Liver (tissue), 9 donors: ENCODE data around the gene PAN2. TPM values are rescaled to one million over a fixed set of nuclear protein-coding genes. Genes with fewer than 3 reads are reported as not detected.
"Not testable (repeated sequence)": the region's sequence is repeated elsewhere in the genome, so short reads cannot be mapped to it uniquely, and the experiment has no call there.

Experiments used
- DNase-seq: peaks from one replicate; pipeline ENCODE4 v3.0.0-alpha.2; 2017; ENCODE audit warnings: low spot score
- H3K27ac ChIP-seq, 2 donors: one replicate each; pipeline ENCODE4 v1.7.0; 2013; ENCODE audit warnings: inconsistent platforms in 2 of 2, low read length in 2 of 2, control low read depth in 1 of 2, low read depth in 1 of 2, mild to moderate bottlenecking in 1 of 2
- H3K27me3 ChIP-seq, 4 donors: one replicate each; pipeline versions ENCODE4 v1.6.1 to v1.7.0; 2013; ENCODE audit warnings: low read length in 3 of 4, inconsistent platforms in 1 of 4, mild to moderate bottlenecking in 1 of 4, moderate library complexity in 1 of 4; ENCODE audit not compliant: control insufficient read depth in 4 of 4, insufficient read depth in 4 of 4
- H3K36me3 ChIP-seq, 4 donors: one replicate each; pipeline versions ENCODE4 v1.6.1 to v1.7.0; 2013; ENCODE audit warnings: low read length in 3 of 4, mild to moderate bottlenecking in 3 of 4, low read depth in 1 of 4, moderate library complexity in 1 of 4; ENCODE audit not compliant: control insufficient read depth in 4 of 4, insufficient read depth in 3 of 4
- H3K4me1 ChIP-seq, 4 donors: one replicate each; pipeline versions ENCODE4 v1.6.1 to v1.7.0; 2013; ENCODE audit warnings: low read length in 3 of 4, mild to moderate bottlenecking in 3 of 4, moderate library complexity in 1 of 4; ENCODE audit not compliant: control insufficient read depth in 4 of 4, insufficient read depth in 4 of 4
- H3K4me3 ChIP-seq, 3 donors: one replicate each; pipeline versions ENCODE4 v1.6.1 to v1.7.0; 2013; ENCODE audit warnings: low read length in 3 of 3, control low read depth in 1 of 3, low read depth in 1 of 3, mild to moderate bottlenecking in 1 of 3
- H3K9ac ChIP-seq, 2 donors: one replicate each; pipeline ENCODE4 v1.7.0; 2013; ENCODE audit warnings: low read length in 2 of 2, mild to moderate bottlenecking in 2 of 2, moderate library complexity in 2 of 2, control low read depth in 1 of 2, low read depth in 1 of 2
- H3K9me3 ChIP-seq, 4 donors: one replicate each; pipeline versions ENCODE4 v1.6.1 to v1.7.0; 2013; ENCODE audit warnings: low read length in 3 of 4; ENCODE audit not compliant: control insufficient read depth in 4 of 4
- EGR1 ChIP-seq, 2 donors: IDR thresholded peaks; 2 replicates each; pipeline ENCODE4 v1.6.1; 2016 to 2018; ENCODE audit warnings: antibody characterized with exemption in 2 of 2, low read depth in 2 of 2
- FOXA1 ChIP-seq: IDR thresholded peaks from 2 replicates; pipeline ENCODE4 v1.6.1; 2016; ENCODE audit warnings: antibody characterized with exemption
- GABPA ChIP-seq, 2 donors: IDR thresholded peaks in 1 of 2; conservative IDR thresholded peaks in 1 of 2; 2 replicates each; pipeline ENCODE4 v1.6.1; 2016; ENCODE audit warnings: antibody characterized with exemption in 2 of 2, mild to moderate bottlenecking in 1 of 2, moderate library complexity in 1 of 2
- HNF4A ChIP-seq, 2 donors: conservative IDR thresholded peaks; 2 replicates each; pipeline ENCODE4 v1.6.1; 2016; ENCODE audit warnings: antibody characterized with exemption in 2 of 2, mild to moderate bottlenecking in 2 of 2
- RAD21 ChIP-seq, 2 donors: IDR thresholded peaks; 2 replicates each; pipeline ENCODE4 v1.6.1; 2016; ENCODE audit warnings: antibody characterized with exemption in 2 of 2, mild to moderate bottlenecking in 2 of 2
- SP1 ChIP-seq: IDR thresholded peaks from 2 replicates; pipeline ENCODE4 v1.6.1; 2018; ENCODE audit warnings: antibody characterized with exemption, mild to moderate bottlenecking
- TAF1 ChIP-seq: conservative IDR thresholded peaks from 2 replicates; pipeline ENCODE4 v1.6.1; 2016; ENCODE audit warnings: antibody characterized with exemption, mild to moderate bottlenecking
- WGBS: extraction: QIAGEN DNeasy Blood & Tissue Kit; methylation state at CpG from one replicate; pipeline ENCODE4 v1.1.7; 2013; 5-methylcytosine and 5-hydroxymethylcytosine counted together
- polyA plus RNA-seq, 2 donors: library from polyadenylated mRNA; stranded (reverse) in 1 of 2; unstranded in 1 of 2; fragments of 200-250 nt in 1 of 2; fragments of >200 nt in 1 of 2; fragmentation: Nextera tagmentation in 1 of 2; extraction: Ambion mirVana in 1 of 2; gene quantifications; one replicate each; pipeline versions ENCODE4 v1.2.1 to v1.2.3, GENCODE V29; 2013 to 2015
- total RNA-seq, 2 donors: library from RNA; depleted of rRNA; stranded (reverse); fragments of >200 nt; gene quantifications; one replicate each; pipeline ENCODE4 v1.2.3, GENCODE V29; 2014
- TF ChIP-seq, protein P1 (sequence below): fragments of 150-350 bp; IDR thresholded peaks from 2 replicates; pipeline ENCODE4 v1.5.1; 2017; ENCODE audit warnings: improper control_type of control experiment, low read depth, low read length; ENCODE audit not compliant: missing input control
- TF ChIP-seq, protein P2 (sequence below): IDR thresholded peaks from 2 replicates; pipeline ENCODE4 v1.6.1; 2016; ENCODE audit warnings: antibody characterized with exemption, mild to moderate bottlenecking
- donor health status: healthy.
- donor health status: healthy.
- donor health status: healthy.
- donor health status: healthy.
- donor health status: healthy.

Gene PAN2
- total and polyA plus RNA-seq, 4 donors = 20.5 to 92.4 (median 27.7) TPM

DNA sequence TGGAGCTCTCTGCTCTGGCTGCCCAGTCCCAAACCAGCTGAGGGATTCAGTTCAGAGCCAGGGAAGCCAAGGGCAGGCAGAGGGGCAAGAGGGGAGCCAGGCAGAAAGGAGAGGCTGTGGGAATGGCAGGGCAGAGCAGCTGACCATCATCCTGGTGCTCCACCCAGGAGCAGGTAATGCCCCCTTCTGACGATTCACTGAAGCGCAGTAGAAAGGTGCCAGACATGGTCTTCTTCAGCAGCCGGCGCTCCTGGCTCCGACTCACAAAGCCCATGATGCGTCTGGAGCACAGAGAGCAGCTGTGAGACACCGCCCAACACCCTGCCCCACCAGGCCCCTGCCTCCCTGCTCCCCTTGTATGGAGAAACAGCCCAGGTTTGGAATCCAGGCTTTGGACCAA is 12.9 kb upstream of the PAN2 start:
- peak in 1 of 2 donors; percentile 54 for TF ChIP-seq RAD21 (IDR thresholded peaks at IDR 0.05)
- no peak for TF ChIP-seq SP1
- TF ChIP-seq, protein P1, sequence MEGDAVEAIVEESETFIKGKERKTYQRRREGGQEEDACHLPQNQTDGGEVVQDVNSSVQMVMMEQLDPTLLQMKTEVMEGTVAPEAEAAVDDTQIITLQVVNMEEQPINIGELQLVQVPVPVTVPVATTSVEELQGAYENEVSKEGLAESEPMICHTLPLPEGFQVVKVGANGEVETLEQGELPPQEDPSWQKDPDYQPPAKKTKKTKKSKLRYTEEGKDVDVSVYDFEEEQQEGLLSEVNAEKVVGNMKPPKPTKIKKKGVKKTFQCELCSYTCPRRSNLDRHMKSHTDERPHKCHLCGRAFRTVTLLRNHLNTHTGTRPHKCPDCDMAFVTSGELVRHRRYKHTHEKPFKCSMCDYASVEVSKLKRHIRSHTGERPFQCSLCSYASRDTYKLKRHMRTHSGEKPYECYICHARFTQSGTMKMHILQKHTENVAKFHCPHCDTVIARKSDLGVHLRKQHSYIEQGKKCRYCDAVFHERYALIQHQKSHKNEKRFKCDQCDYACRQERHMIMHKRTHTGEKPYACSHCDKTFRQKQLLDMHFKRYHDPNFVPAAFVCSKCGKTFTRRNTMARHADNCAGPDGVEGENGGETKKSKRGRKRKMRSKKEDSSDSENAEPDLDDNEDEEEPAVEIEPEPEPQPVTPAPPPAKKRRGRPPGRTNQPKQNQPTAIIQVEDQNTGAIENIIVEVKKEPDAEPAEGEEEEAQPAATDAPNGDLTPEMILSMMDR = peak; percentile 10
- Histone ChIP-seq H3K4me3 (no peak overlapping the region), H3K4me1 (no peaks in the 10 kb centered on the region), H3K27ac (no peak overlapping the region), H3K9me3 (no peaks in the 10 kb centered on the region), H3K36me3 (peaks cover 20 to 81% (median 72%) of the 10 kb centered on the region in 4 donors), H3K27me3 (no peaks in the 10 kb centered on the region), H3K9ac (no peak overlapping the region)
- 81% methylated on average over 7 of the region's 7 CpGs for WGBS
- no peak for DNase-seq

DNA sequence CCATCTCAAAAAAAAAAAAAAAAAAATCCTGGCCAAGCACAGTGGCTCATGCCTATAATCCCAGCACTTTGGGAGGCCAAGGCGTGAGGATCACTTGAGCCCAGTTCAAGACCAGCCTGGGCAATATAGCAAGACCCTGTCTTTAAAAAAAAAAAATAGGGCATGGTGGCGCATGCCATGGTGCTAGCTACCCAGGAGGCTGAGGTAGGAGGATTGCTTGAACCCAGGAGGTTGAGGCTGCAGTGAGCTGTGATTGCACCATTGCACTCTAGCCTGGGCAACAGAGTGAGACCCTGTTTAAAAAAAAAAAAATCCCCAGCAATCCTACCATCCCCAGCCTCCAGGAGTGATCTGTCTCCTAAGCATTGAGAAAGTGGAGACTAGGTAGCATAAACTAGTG is 8.5 kb upstream of the PAN2 start:
- not testable (repeated sequence) for H3K4me3 ChIP-seq, H3K27ac ChIP-seq, H3K9ac ChIP-seq, DNase-seq, H3K27me3 ChIP-seq, H3K9me3 ChIP-seq, H3K4me1 ChIP-seq
- WGBS = 99% methylated on average over 2 of the region's 2 CpGs
- H3K36me3 ChIP-seq = peaks cover 7 to 44% (median 39%) of the 10 kb centered on the region in 4 donors

DNA sequence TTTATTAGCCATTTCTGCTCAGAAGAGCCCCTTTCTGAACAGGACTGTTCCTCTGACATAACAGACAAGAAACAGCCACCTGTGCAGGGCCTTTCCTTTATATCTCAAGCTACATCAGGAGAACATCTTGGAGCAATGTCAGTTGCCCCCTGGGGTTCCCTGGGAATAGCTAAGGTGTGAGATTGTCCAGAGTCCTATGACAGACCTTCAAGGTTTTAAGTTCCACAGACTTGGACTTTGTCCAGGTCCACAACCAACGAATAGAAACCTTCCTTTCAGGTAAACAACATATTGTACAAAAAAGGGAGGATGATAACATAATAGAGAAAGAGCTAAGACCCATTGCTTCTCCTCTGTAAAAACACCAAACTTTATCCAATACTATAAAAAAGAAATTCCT is 7.8 kb upstream of the PAN2 start:
- Histone ChIP-seq H3K4me1 (no peaks in the 10 kb centered on the region), H3K9me3 (no peaks in the 10 kb centered on the region), H3K9ac (no peak overlapping the region), H3K4me3 (no peak overlapping the region), H3K27me3 (no peaks in the 10 kb centered on the region), H3K27ac (no peak overlapping the region), H3K36me3 (peaks cover 7 to 38% (median 33%) of the 10 kb centered on the region in 4 donors)
- TF ChIP-seq EGR1 (IDR thresholded peaks at IDR 0.05; ENCODE audit: low read depth in 2 of 2) (no peak), HNF4A (conservative IDR thresholded peaks at IDR 0.05) (no peak), GABPA (IDR thresholded peaks at IDR 0.05 in 1 of 2, conservative IDR thresholded peaks at IDR 0.05 in 1 of 2) (no peak), RAD21 (IDR thresholded peaks at IDR 0.05) (no peak), FOXA1 (no peak), TAF1 (no peak)
- TF ChIP-seq, protein P2, sequence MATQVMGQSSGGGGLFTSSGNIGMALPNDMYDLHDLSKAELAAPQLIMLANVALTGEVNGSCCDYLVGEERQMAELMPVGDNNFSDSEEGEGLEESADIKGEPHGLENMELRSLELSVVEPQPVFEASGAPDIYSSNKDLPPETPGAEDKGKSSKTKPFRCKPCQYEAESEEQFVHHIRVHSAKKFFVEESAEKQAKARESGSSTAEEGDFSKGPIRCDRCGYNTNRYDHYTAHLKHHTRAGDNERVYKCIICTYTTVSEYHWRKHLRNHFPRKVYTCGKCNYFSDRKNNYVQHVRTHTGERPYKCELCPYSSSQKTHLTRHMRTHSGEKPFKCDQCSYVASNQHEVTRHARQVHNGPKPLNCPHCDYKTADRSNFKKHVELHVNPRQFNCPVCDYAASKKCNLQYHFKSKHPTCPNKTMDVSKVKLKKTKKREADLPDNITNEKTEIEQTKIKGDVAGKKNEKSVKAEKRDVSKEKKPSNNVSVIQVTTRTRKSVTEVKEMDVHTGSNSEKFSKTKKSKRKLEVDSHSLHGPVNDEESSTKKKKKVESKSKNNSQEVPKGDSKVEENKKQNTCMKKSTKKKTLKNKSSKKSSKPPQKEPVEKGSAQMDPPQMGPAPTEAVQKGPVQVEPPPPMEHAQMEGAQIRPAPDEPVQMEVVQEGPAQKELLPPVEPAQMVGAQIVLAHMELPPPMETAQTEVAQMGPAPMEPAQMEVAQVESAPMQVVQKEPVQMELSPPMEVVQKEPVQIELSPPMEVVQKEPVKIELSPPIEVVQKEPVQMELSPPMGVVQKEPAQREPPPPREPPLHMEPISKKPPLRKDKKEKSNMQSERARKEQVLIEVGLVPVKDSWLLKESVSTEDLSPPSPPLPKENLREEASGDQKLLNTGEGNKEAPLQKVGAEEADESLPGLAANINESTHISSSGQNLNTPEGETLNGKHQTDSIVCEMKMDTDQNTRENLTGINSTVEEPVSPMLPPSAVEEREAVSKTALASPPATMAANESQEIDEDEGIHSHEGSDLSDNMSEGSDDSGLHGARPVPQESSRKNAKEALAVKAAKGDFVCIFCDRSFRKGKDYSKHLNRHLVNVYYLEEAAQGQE = no peak
- TF ChIP-seq, protein P1 = no peak
- DNase-seq = no peak
- WGBS = 19% methylated on average over 1 of the region's 1 CpG
